ENCODE measurements around the gene HDHD2.

DNA sequence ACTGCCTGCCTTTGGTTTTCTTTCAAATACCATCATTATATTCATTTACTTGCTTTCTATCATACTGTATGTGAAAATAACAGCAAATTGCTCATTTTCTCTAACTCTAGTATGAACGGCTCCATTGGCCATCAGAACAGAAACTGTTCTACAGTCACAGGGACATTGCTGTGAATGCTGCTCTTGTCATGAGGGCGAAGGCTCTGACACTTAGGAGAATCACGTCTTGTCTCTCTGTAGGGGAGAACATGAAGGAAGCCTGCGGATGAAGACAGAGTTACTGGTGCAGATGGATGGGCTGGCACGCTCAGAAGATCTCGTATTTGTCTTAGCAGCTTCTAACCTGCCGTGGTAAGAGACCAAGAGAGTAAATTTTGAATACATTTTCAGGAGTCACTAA, 73.2 kb downstream of the HDHD2 start:
- TF ChIP-seq, protein P1, sequence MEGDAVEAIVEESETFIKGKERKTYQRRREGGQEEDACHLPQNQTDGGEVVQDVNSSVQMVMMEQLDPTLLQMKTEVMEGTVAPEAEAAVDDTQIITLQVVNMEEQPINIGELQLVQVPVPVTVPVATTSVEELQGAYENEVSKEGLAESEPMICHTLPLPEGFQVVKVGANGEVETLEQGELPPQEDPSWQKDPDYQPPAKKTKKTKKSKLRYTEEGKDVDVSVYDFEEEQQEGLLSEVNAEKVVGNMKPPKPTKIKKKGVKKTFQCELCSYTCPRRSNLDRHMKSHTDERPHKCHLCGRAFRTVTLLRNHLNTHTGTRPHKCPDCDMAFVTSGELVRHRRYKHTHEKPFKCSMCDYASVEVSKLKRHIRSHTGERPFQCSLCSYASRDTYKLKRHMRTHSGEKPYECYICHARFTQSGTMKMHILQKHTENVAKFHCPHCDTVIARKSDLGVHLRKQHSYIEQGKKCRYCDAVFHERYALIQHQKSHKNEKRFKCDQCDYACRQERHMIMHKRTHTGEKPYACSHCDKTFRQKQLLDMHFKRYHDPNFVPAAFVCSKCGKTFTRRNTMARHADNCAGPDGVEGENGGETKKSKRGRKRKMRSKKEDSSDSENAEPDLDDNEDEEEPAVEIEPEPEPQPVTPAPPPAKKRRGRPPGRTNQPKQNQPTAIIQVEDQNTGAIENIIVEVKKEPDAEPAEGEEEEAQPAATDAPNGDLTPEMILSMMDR (conservative IDR thresholded peaks at IDR 0.05; ENCODE audit: low read length) = no peak
- no peak for TF ChIP-seq EZH2phosphoT487 (IDR thresholded peaks at IDR 0.05; ENCODE audit: borderline replicate concordance)
